Naive thymus-derived CD4-positive, alpha-beta T cell (primary cell): ENCODE data around the gene IRF3. TPM values are rescaled to one million over a fixed set of nuclear protein-coding genes. Genes with fewer than 3 reads are reported as not detected.

ENCODE experiments used
- ATAC-seq: fragments of 150-1000 bp; cut with Tn5 transposase; 2 replicates; pipeline ENCODE4 v1.10.0; 2021; ENCODE audit warnings: mild to moderate bottlenecking, moderate library complexity
- CTCF ChIA-PET: fragments of 350-600 bp; sonication (Branson Sonifier 250); formaldehyde crosslinking; loops from one replicate; lab custom pipeline; 2021; ENCODE audit warnings: antibody characterized with exemption; lab: Charles Lee
- POLR2A ChIA-PET: fragments of 350-600 bp; sonication (Branson Sonifier 250); formaldehyde crosslinking; loops from one replicate; lab custom pipeline; 2021; ENCODE audit warnings: antibody characterized with exemption, inconsistent platforms; lab: Charles Lee
- DNase-seq, 9 donors: peaks; one replicate each; pipeline versions ENCODE4 v3.0.0 to v3.0.0-alpha.2; 2020 to 2022; ENCODE audit warnings: mixed read lengths in 1 of 9
- H3K27ac ChIP-seq: one replicate; pipeline ENCODE4 v1.7.0; 2013; ENCODE audit warnings: mild to moderate bottlenecking, low read depth, low read length, moderate library complexity
- H3K27me3 ChIP-seq, 2 donors: one replicate each; pipeline ENCODE4 v1.7.0; 2013; ENCODE audit warnings: low read length in 2 of 2, mild to moderate bottlenecking in 2 of 2, moderate library complexity in 2 of 2; ENCODE audit not compliant: control insufficient read depth in 2 of 2, insufficient read depth in 2 of 2
- H3K36me3 ChIP-seq, 3 experiments: 1 replicate in 2 of 3; 2 replicates in 1 of 3; pipeline ENCODE4 v1.7.0; 2013; ENCODE audit warnings: low read length in 3 of 3, mild to moderate bottlenecking in 3 of 3, moderate library complexity in 1 of 3; ENCODE audit not compliant: insufficient read depth in 3 of 3, control insufficient read depth in 2 of 3
- H3K4me1 ChIP-seq, 2 donors: one replicate each; pipeline ENCODE4 v1.7.0; 2013; ENCODE audit warnings: low read length in 2 of 2, mild to moderate bottlenecking in 2 of 2, moderate library complexity in 1 of 2; ENCODE audit not compliant: control insufficient read depth in 2 of 2, insufficient read depth in 2 of 2
- H3K4me3 ChIP-seq: 2 replicates; pipeline ENCODE4 v1.7.0; 2013; ENCODE audit warnings: mild to moderate bottlenecking, low read length
- H3K9me3 ChIP-seq, 3 experiments: 1 replicate in 2 of 3; 2 replicates in 1 of 3; pipeline ENCODE4 v1.7.0; 2013; ENCODE audit warnings: low read length in 3 of 3; ENCODE audit not compliant: control insufficient read depth in 2 of 3
- H3K27ac Mint-ChIP-seq, 9 donors: one replicate each; pipeline ENCODE4 v1.8.0; 2020 to 2022; ENCODE audit warnings: mixed read lengths in 9 of 9, mild to moderate bottlenecking in 8 of 9, moderate library complexity in 5 of 9, inconsistent platforms in 2 of 9
- H3K27me3 Mint-ChIP-seq, 5 donors: one replicate each; pipeline ENCODE4 v1.8.0; 2021 to 2022; ENCODE audit warnings: mixed read lengths in 5 of 5, mild to moderate bottlenecking in 1 of 5
- H3K36me3 Mint-ChIP-seq, 5 donors: one replicate each; pipeline ENCODE4 v1.8.0; 2020 to 2022; ENCODE audit warnings: mixed read lengths in 5 of 5, mild to moderate bottlenecking in 3 of 5, inconsistent platforms in 1 of 5
- H3K4me1 Mint-ChIP-seq, 7 donors: one replicate each; pipeline ENCODE4 v1.8.0; 2020 to 2022; ENCODE audit warnings: mixed read lengths in 7 of 7, mild to moderate bottlenecking in 3 of 7, inconsistent platforms in 1 of 7
- H3K4me3 Mint-ChIP-seq, 10 donors: one replicate each; pipeline ENCODE4 v1.8.0; 2020 to 2022; ENCODE audit warnings: mild to moderate bottlenecking in 10 of 10, mixed read lengths in 10 of 10, moderate library complexity in 6 of 10, inconsistent platforms in 2 of 10
- H3K9me3 Mint-ChIP-seq, 11 donors: one replicate each; pipeline ENCODE4 v1.8.0; 2020 to 2022; ENCODE audit warnings: mixed read lengths in 11 of 11, mild to moderate bottlenecking in 4 of 11, inconsistent platforms in 1 of 11, moderate library complexity in 1 of 11
- intact Hi-C, 2 donors: fragments of 100-400 bp; cut with micrococcal nuclease; formaldehyde crosslinking; loops; one replicate each; pipeline ENCODE4 v1.15.1; 2023
- polyA plus RNA-seq, 2 donors: library from polyadenylated mRNA; unstranded; fragments of 300-500 nt; fragmentation: Illumina TruSeq; gene quantifications; one replicate each; pipeline ENCODE4 v1.2.3, GENCODE V29; 2021
- total RNA-seq, 6 experiments: library from RNA in 5 of 6; stranded (reverse) in 5 of 6; gene quantifications; 1 replicate in 5 of 6; 2 replicates in 1 of 6; pipeline ENCODE4 v1.2.3 and lab custom pipeline; 2021 to 2026

Gene IRF3
- total and polyA plus RNA-seq, 7 experiments from 2014 or later: 55.5 to 346 (median 178) TPM

DNA sequence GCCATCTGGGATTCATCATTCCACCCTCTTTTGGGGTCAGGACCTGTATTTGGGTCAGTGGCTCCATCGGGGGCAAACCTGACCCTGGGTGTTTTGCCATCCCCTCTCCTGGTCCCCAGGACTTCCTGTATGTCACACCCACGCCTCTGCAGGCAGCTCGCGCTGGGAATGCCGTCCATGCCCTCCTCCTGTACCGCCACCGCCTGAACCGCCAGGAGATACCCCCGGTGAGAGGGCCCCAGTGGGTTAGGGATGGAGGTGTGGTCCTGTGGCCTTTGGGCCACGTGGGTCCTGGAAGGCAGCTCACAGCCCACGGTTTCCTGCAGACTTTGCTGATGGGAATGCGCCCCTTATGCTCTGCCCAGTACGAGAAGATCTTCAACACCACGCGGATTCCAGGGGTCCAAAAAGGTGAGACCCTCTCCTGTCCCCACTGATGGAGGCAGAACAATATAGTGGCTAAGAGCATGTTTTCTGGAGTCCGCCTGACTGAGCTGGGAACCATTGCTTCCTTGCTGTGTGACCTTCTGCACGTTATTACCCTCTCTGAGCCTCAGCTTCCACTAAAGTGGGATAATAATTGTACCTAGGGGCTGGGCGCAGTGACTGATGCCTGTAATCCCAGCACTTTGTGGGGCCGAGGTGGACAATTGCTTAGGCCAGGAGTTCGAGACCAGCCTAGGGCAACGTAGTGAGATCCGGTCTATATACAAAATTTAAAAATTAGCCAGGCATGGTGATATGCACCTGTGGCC, 39.4 kb upstream of the IRF3 start:
- intact Hi-C loops: no loop called here
- POLR2A ChIA-PET: interaction anchor here (0.6 kb wide), 1 partner anchor 222 kb away, joined by 4 read pairs; no protein-coding TSS in a partner anchor
- no peaks in the 10 kb centered on the region for H3K9me3 ChIP-seq
- no peak overlapping the region for H3K27ac ChIP-seq
- H3K36me3 ChIP-seq: no peaks in the 10 kb centered on the region
- H3K4me3 ChIP-seq: no peak overlapping the region
- no peaks in the 10 kb centered on the region for H3K27me3 ChIP-seq
- Mint-ChIP-seq H3K36me3 (no peaks in the 10 kb centered on the region), H3K4me3 (no peak overlapping the region), H3K9me3 (peaks cover 0 to 2% (median 0%) of the 10 kb centered on the region in 11 donors), H3K4me1 (peaks cover 0 to 4% (median 0%) of the 10 kb centered on the region in 7 donors), H3K27me3 (peaks cover 0 to 8% (median 0%) of the 10 kb centered on the region in 5 donors), H3K27ac (no peak overlapping the region)
- CTCF ChIA-PET: no interaction called here
- no peak for ATAC-seq
- DNase-seq: no peak
- no peaks in the 10 kb centered on the region for H3K4me1 ChIP-seq

DNA sequence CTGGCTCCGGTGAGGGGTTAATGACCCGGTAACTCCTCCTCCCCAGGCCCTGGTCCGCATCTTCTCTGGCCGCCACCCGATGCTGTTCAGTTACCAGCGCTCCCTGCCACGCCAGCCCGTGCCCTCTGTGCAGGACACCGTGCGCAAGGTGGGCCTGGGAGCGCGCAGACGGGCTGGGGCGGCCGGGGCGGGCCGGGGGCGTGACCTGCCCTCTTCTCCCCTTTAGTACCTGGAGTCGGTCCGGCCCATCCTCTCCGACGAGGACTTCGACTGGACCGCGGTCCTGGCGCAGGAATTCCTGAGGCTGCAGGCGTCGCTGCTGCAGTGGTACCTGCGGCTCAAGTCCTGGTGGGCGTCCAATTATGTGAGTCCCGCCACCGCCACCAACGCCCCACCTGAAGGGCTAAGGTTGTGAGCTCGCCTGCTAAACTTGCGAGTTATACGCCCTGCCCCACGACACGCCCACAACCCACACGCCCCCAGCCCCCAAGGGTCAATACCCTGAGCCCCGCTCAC, 35.7 kb upstream of the IRF3 start:
- no peaks in the 10 kb centered on the region for H3K36me3 ChIP-seq
- no peak for ATAC-seq
- CTCF ChIA-PET: no interaction called here

DNA sequence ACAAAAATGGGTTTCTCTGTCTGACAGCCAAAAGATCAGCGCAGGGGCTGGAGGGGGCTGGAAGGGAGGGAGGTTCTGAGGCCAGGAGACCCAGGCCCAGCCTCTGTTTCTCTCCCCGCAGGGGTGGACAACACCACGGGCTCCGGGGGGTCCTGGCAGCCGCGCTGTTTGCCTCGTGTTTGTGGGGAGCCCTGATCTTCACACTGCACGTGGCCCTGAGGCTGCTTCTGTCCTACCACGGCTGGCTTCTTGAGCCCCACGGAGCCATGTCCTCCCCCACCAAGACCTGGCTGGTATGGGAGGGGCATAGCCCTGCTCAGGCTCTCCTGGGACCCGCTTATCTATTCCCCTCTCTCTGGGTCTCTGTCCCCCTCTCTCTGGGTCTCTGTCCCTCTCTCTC, 34.9 kb upstream of the IRF3 start:
- no peak overlapping the region for H3K27ac ChIP-seq
- POLR2A ChIA-PET: interaction anchor here (1.0 to 1.8 kb wide), 2 partner anchors 10 to 24 kb away, joined by 3 to 4 read pairs; no protein-coding TSS in a partner anchor
- H3K4me1 Mint-ChIP-seq: peaks cover 0 to 4% (median 0%) of the 10 kb centered on the region in 7 donors
- intact Hi-C loops: no loop called here
- no peaks in the 10 kb centered on the region for H3K9me3 ChIP-seq
- no peaks in the 10 kb centered on the region for H3K27me3 ChIP-seq
- H3K27me3 Mint-ChIP-seq: no peaks in the 10 kb centered on the region
- no peaks in the 10 kb centered on the region for H3K36me3 Mint-ChIP-seq
- DNase-seq: no peak
- no peaks in the 10 kb centered on the region for H3K9me3 Mint-ChIP-seq
- no peak overlapping the region for H3K4me3 ChIP-seq
- CTCF ChIA-PET: no interaction called here
- no peak overlapping the region for H3K4me3 Mint-ChIP-seq
- no peak for ATAC-seq
- H3K36me3 ChIP-seq: no peaks in the 10 kb centered on the region
- H3K4me1 ChIP-seq: no peaks in the 10 kb centered on the region
- H3K27ac Mint-ChIP-seq: no peak overlapping the region

More for the DNA sequence above, 35.7 kb upstream of the IRF3 start:
- Histone ChIP-seq H3K27ac (no peak overlapping the region), H3K27me3 (no peaks in the 10 kb centered on the region), H3K4me3 (no peak overlapping the region), H3K4me1 (no peaks in the 10 kb centered on the region), H3K9me3 (no peaks in the 10 kb centered on the region)
- no peaks in the 10 kb centered on the region for H3K36me3 Mint-ChIP-seq
- no peaks in the 10 kb centered on the region for H3K9me3 Mint-ChIP-seq
- H3K4me1 Mint-ChIP-seq: peaks cover 0 to 4% (median 0%) of the 10 kb centered on the region in 7 donors
- POLR2A ChIA-PET: no interaction called here
- DNase-seq: no peak
- H3K4me3 Mint-ChIP-seq: no peak overlapping the region
- no peaks in the 10 kb centered on the region for H3K27me3 Mint-ChIP-seq
- intact Hi-C loops: no loop called here
- no peak overlapping the region for H3K27ac Mint-ChIP-seq

DNA sequence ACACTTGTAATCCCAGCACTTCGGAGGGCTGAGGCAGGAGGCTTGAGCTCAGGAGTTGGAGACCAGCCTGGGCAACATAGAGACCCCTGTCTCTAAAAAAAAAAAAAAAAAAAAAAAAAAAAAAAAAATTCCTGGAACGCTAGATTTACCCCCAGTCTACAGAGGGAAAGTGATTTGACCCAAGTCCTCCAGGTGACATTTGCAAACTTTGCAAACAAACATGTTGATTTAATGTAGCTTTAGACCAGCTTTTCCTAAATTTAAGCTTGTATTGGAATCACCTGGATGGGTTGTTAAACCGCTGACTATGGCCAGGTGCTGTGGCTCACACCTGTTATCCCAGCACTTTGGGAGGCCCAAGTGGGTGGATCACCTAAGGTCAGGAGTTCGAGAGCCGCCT, 33.7 kb upstream of the IRF3 start:
- no peak for ATAC-seq
- H3K4me1 Mint-ChIP-seq: peaks cover 0 to 4% (median 0%) of the 10 kb centered on the region in 7 donors
- no peaks in the 10 kb centered on the region for H3K9me3 ChIP-seq
- no peak for DNase-seq
- H3K27ac Mint-ChIP-seq: no peak overlapping the region
- H3K4me3 ChIP-seq: no peak overlapping the region
- H3K27ac ChIP-seq: no peak overlapping the region
- ChIA-PET CTCF (interaction anchor here (1.0 kb wide), 1 partner anchor 16 kb away, joined by 3 read pairs; no protein-coding TSS in a partner anchor), POLR2A (interaction anchor here (0.5 to 1.8 kb wide), 4 partner anchors 9 to 1850 kb away, joined by 3 to 6 read pairs (median 4); no protein-coding TSS in a partner anchor)
- no peak overlapping the region for H3K4me3 Mint-ChIP-seq
- intact Hi-C loops: no loop called here
- H3K9me3 Mint-ChIP-seq: no peaks in the 10 kb centered on the region
- no peaks in the 10 kb centered on the region for H3K27me3 Mint-ChIP-seq
- H3K27me3 ChIP-seq: no peaks in the 10 kb centered on the region
- H3K36me3 ChIP-seq: no peaks in the 10 kb centered on the region
- no peaks in the 10 kb centered on the region for H3K4me1 ChIP-seq
- no peaks in the 10 kb centered on the region for H3K36me3 Mint-ChIP-seq

DNA sequence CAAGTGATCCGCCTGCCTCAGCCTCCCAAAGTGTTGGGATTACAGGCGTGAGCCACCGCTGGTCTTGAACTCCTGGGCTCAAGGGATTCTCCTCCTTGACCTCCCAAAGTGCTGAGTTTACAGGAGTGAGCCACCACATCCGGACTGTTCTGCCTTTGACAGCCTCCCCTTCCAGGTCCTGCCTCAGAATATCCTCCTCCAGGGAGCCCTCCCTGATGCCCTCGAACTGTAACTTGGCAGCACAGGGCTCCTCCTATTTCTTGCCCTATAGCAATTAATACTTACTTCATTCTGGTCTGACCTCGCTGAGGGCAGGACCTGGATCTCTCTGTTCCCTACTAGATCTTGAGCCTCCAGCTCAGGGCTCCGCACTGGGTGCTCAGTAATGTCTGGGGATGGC, 31.2 kb upstream of the IRF3 start:
- CTCF ChIA-PET: no interaction called here
- no peak for ATAC-seq

DNA sequence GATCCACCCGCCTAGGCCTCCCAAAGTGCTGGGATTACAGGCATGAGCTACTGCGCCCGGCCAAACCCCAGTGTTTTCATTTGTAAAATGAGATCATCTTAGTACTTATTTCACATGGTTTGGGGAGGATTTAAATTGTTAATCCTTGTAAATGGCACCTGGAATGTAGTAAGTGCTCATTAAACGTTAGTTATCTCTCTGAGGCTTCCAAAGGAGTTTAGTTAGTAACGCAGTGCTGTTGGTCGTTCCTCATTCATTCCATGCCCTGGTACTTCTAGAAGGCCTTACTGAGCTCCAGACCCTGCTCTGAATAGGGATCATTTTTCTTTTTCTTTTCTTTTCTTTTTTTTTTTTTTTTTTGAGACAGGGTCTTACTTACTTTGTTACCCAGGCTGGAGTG, 30.5 kb upstream of the IRF3 start:
- Mint-ChIP-seq H3K4me3 (no peak overlapping the region), H3K27me3 (peaks cover 0 to 6% (median 0%) of the 10 kb centered on the region in 5 donors), H3K36me3 (no peaks in the 10 kb centered on the region), H3K27ac (no peak overlapping the region), H3K9me3 (peaks cover 0 to 2% (median 0%) of the 10 kb centered on the region in 11 donors), H3K4me1 (peaks cover 3 to 11% (median 6%) of the 10 kb centered on the region in 7 donors)
- intact Hi-C loops: no loop called here
- Histone ChIP-seq H3K4me3 (no peak overlapping the region), H3K4me1 (peaks cover 0 to under 1% of the 10 kb centered on the region in 2 donors), H3K36me3 (no peaks in the 10 kb centered on the region), H3K27ac (no peak overlapping the region), H3K27me3 (no peaks in the 10 kb centered on the region), H3K9me3 (no peaks in the 10 kb centered on the region)
- DNase-seq (no peak), ATAC-seq (no peak)
- ChIA-PET CTCF (no interaction called here), POLR2A (no interaction called here)

More for the DNA sequence above, 31.2 kb upstream of the IRF3 start:
- H3K9me3 ChIP-seq: no peaks in the 10 kb centered on the region
- no peaks in the 10 kb centered on the region for H3K4me1 ChIP-seq
- Mint-ChIP-seq H3K4me1 (peaks cover 0 to 6% (median 3%) of the 10 kb centered on the region in 7 donors), H3K36me3 (no peaks in the 10 kb centered on the region), H3K27ac (no peak overlapping the region), H3K27me3 (peaks cover 0 to 5% (median 0%) of the 10 kb centered on the region in 5 donors), H3K4me3 (no peak overlapping the region), H3K9me3 (peaks cover 0 to 2% (median 0%) of the 10 kb centered on the region in 11 donors)
- POLR2A ChIA-PET: no interaction called here
- DNase-seq: no peak
- no peak overlapping the region for H3K4me3 ChIP-seq
- intact Hi-C loops: no loop called here
- no peak overlapping the region for H3K27ac ChIP-seq
- H3K36me3 ChIP-seq: no peaks in the 10 kb centered on the region
- H3K27me3 ChIP-seq: no peaks in the 10 kb centered on the region
